SK-N-MC (cell line): ENCODE data around the gene KCTD10.

Source experiments
- EZH2 ChIP-seq: fragments of 200-600 bp; sonication (generic); IDR thresholded peaks from one replicate; pipeline ENCODE4 v1.6.1; 2017; ENCODE audit warnings: antibody characterized with exemption
- FOXP2 ChIP-seq: optimal IDR thresholded peaks from 2 replicates; pipeline ENCODE3; 2011; ENCODE audit warnings: mild to moderate bottlenecking, moderate library complexity; ENCODE audit not compliant: insufficient read depth; ENCODE audit errors: extremely low read length, control extremely low read depth
- POLR2AphosphoS5 ChIP-seq: IDR thresholded peaks from 2 replicates; pipeline ENCODE4 v1.6.1; 2012; ENCODE audit warnings: mild to moderate bottlenecking, low read depth, low read length, borderline replicate concordance

GRCh38 chr12:109521831-109522230 is 44.7 kb upstream of the KCTD10 start:
- TF ChIP-seq EZH2: no peak
- no peak for TF ChIP-seq POLR2AphosphoS5
- TF ChIP-seq FOXP2: no peak
